ENCODE results near the gene NCOA1.
"Not testable (repeated sequence)": the region's sequence is repeated elsewhere in the genome, so short reads cannot be mapped to it uniquely, and the experiment has no call there.

Gene NCOA1

GRCh38 chr2:24477229-24477628 is 13.8 kb upstream of the NCOA1 start:
- DNase-seq = no peak

- DNase-seq = no peak
These were observed 12.8 kb upstream of the NCOA1 start for GRCh38 chr2:24478243-24478642.

GRCh38 chr2:24480245-24480644 is 10.8 kb upstream of the NCOA1 start:
- no peak for DNase-seq

GRCh38 chr2:24482251-24482971 is 8.6 kb upstream of the NCOA1 start:
- DNase-seq = no peak

- no peak for DNase-seq
These were observed 8.1 kb upstream of the NCOA1 start for GRCh38 chr2:24482972-24483300.

- not testable (repeated sequence) for DNase-seq
These were observed 6.4 kb upstream of the NCOA1 start for GRCh38 chr2:24484677-24485076.

- no peak for DNase-seq
These were observed 5.9 kb upstream of the NCOA1 start for GRCh38 chr2:24485197-24485596.

GRCh38 chr2:24486636-24487205 is 4.3 kb upstream of the NCOA1 start:
- no peak for DNase-seq

GRCh38 chr2:24489465-24490180 is 1.4 kb upstream of the NCOA1 start:
- DNase-seq = no peak

GRCh38 chr2:24490181-24490689 is 819 bp upstream of the NCOA1 start:
- peak; percentile 6 for DNase-seq

- peak; percentile 70 for DNase-seq
These were observed 727 bp downstream of the NCOA1 start for GRCh38 chr2:24491542-24492420.

GRCh38 chr2:24492421-24493279 is 1.6 kb downstream of the NCOA1 start:
- DNase-seq = no peak

- DNase-seq = no peak
These were observed 2.7 kb downstream of the NCOA1 start for GRCh38 chr2:24493713-24494112.

GRCh38 chr2:24494410-24494809 is 3.4 kb downstream of the NCOA1 start:
- DNase-seq = no peak

GRCh38 chr2:24495451-24495850 is 4.4 kb downstream of the NCOA1 start:
- DNase-seq = no peak

GRCh38 chr2:24496959-24497358 is 5.9 kb downstream of the NCOA1 start:
- DNase-seq = no peak

GRCh38 chr2:24497685-24498084 is 6.6 kb downstream of the NCOA1 start:
- no peak for DNase-seq

- DNase-seq = no peak
These were observed 7.1 kb downstream of the NCOA1 start for GRCh38 chr2:24498121-24498520.

- no peak for DNase-seq
These were observed 10.8 kb downstream of the NCOA1 start for GRCh38 chr2:24501813-24502212.

GRCh38 chr2:24505534-24506275 is 14.7 kb downstream of the NCOA1 start:
- no peak for DNase-seq

GRCh38 chr2:24507549-24507948 is 16.5 kb downstream of the NCOA1 start:
- no peak for DNase-seq
